HepG2 (cell line): ENCODE results near the gene FIBCD1. TPM values are rescaled to one million over a fixed set of nuclear protein-coding genes. Genes with fewer than 3 reads are reported as not detected.

Experiments
- ATAC-seq: fragments of 200-7000 bp; cut with Tn5 transposase; 3 replicates; pipeline ENCODE4 v1.9.1; 2020; ENCODE audit warnings: mild to moderate bottlenecking, moderate library complexity
- BruUV-seq: library from RNA; stranded (reverse); fragments of 400-500 nt; replicated peaks from 2 replicates; lab custom pipeline; 2021; lab: Mats Ljungman, UMichigan
- CTCF ChIA-PET: fragments of 300-600 bp; formaldehyde crosslinking; extraction: SDS; loops from one replicate; lab custom pipeline; 2021; ENCODE audit warnings: low total read pairs, inconsistent platforms, low intra/inter-chr PET ratio; lab: Yijun Ruan, JAX
- POLR2A ChIA-PET: fragments of 350-600 bp; sonication (Branson Sonifier 250); formaldehyde crosslinking; loops from one replicate; lab custom pipeline; 2020; ENCODE audit warnings: antibody characterized with exemption, inconsistent platforms; lab: Yijun Ruan, JAX
- DNase-seq: peaks from one replicate; pipeline ENCODE4 v3.0.0-alpha.2; 2015; ENCODE audit warnings: low spot score
- FAIRE-seq: peaks from 3 replicates; lab custom pipeline; 2011; peaks lifted over from hg19 to GRCh38; lab: Jason Lieb, UNC
- H2AFZ ChIP-seq: one replicate; pipeline ENCODE4 v1.6.1; 2011; ENCODE audit warnings: low read length, inconsistent platforms
- H3K27ac ChIP-seq: fragments of 300-600 bp; 3 replicates; pipeline ENCODE4 v1.8.0; 2011; ENCODE audit warnings: mixed run types, mild to moderate bottlenecking, mixed read lengths, low read length, inconsistent platforms; ENCODE audit not compliant: insufficient read depth; ENCODE audit errors: extremely low read length
- H3K27me3 ChIP-seq, 2 experiments: fragments of 200-600 bp in 1 of 2; 2 replicates in 1 of 2; 3 replicates in 1 of 2; pipeline versions ENCODE4 v1.6.0 to v1.8.0; 2011; ENCODE audit warnings: low read length in 2 of 2, mild to moderate bottlenecking in 2 of 2, moderate library complexity in 2 of 2, inconsistent platforms in 1 of 2; ENCODE audit not compliant: insufficient read depth in 2 of 2, control insufficient read depth in 1 of 2
- H3K36me3 ChIP-seq, 2 experiments: fragments of 200-600 bp in 1 of 2; replicated peaks in 1 of 2; 2 replicates in 1 of 2; 3 replicates in 1 of 2; pipeline versions ENCODE4 v1.5.1 to v1.8.0; 2011; ENCODE audit warnings: low read length in 2 of 2, inconsistent platforms in 1 of 2; ENCODE audit not compliant: insufficient read depth in 2 of 2, control insufficient read depth in 1 of 2
- H3K4me1 ChIP-seq: 2 replicates; pipeline ENCODE4 v1.5.1; 2012; ENCODE audit warnings: low read length, inconsistent platforms; ENCODE audit not compliant: insufficient read depth
- H3K4me2 ChIP-seq: 2 replicates; pipeline ENCODE4 v1.6.0; 2011; ENCODE audit warnings: low read depth, low read length, inconsistent platforms
- H3K4me3 ChIP-seq, 3 experiments: fragments of 200-600 bp in 1 of 3; sonication (generic), shearing (Covaris generic) in 1 of 3; replicated peaks in 1 of 3; 2 replicates each; pipeline ENCODE4 v1.5.1; 2011 to 2016; ENCODE audit warnings: low read length in 3 of 3, inconsistent platforms in 2 of 3, low read depth in 2 of 3, mild to moderate bottlenecking in 2 of 3, control low read depth in 1 of 3, mixed read lengths in 1 of 3; ENCODE audit not compliant: insufficient read depth in 1 of 3
- H3K79me2 ChIP-seq: one replicate; pipeline ENCODE4 v1.6.1; 2011; ENCODE audit warnings: low read length, inconsistent platforms; ENCODE audit not compliant: insufficient read depth
- H3K9ac ChIP-seq: 2 replicates; pipeline ENCODE4 v1.6.0; 2011; ENCODE audit warnings: mild to moderate bottlenecking, low read depth, low read length, inconsistent platforms; ENCODE audit not compliant: insufficient read depth
- H3K9me3 ChIP-seq: 2 replicates; pipeline ENCODE4 v1.5.1; 2012; ENCODE audit warnings: mild to moderate bottlenecking, low read length
- H4K20me1 ChIP-seq: 2 replicates; pipeline ENCODE4 v1.6.0; 2011; ENCODE audit warnings: inconsistent platforms, mild to moderate bottlenecking, low read length, moderate library complexity; ENCODE audit not compliant: insufficient read depth
- THRA ChIP-seq: sonication (generic); formaldehyde crosslinking; IDR thresholded peaks from 2 replicates; pipeline ENCODE4 v1.4.0; 2020; ENCODE audit warnings: missing genetic modification reagents, borderline replicate concordance
- ZNF430 ChIP-seq: sonication (generic); formaldehyde crosslinking; IDR thresholded peaks from 2 replicates; pipeline ENCODE4 v1.9.0; 2021; ENCODE audit warnings: mild to moderate bottlenecking, missing genetic modification reagents
- ZSCAN20 ChIP-seq: sonication (generic); formaldehyde crosslinking; IDR thresholded peaks from 2 replicates; pipeline ENCODE4 v1.4.0; 2020; ENCODE audit warnings: missing genetic modification reagents, mild to moderate bottlenecking, borderline replicate concordance
- WGBS: methylation state at CpG from one replicate; pipeline ENCODE4 v1.1.6; 2017; ENCODE audit warnings: low lambda C conversion rate; 5-methylcytosine and 5-hydroxymethylcytosine counted together
- in situ Hi-C: cut with HindIII; loops from 2 replicates; pipeline ENCODE4 v1.10.0; 2017; ENCODE audit warnings: low pct_unique_long_range_greater_than_20kb; ENCODE audit not compliant: extremely low pct_ligation_motif_present
- intact Hi-C: fragments of 100-400 bp; cut with micrococcal nuclease; formaldehyde crosslinking; loops from one replicate; pipeline ENCODE4 v1.10.0; 2022; ENCODE audit not compliant: unreplicated experiment
- polyA plus RNA-seq, 8 experiments: library from polyadenylated mRNA; depleted of rRNA in 3 of 8; stranded (reverse) in 7 of 8; unstranded in 1 of 8; fragments of >200 nt; fragmentation: Illumina TruSeq in 4 of 8; extraction: Trizol in 4 of 8; gene quantifications; 2 replicates each; pipeline versions ENCODE4 v1.2.1 to v1.2.3, GENCODE V29; 2011 to 2016; ENCODE audit warnings: low read depth in 4 of 8, missing spikeins in 1 of 8, mixed read lengths in 1 of 8; ENCODE audit not compliant: insufficient read depth in 1 of 8
- total RNA-seq, 5 experiments: library from RNA; depleted of rRNA; stranded (reverse); fragments of >200 nt; fragmentation: Illumina TruSeq; extraction: Trizol; gene quantifications; 2 replicates each; pipeline ENCODE4 v1.2.3, GENCODE V29; 2016; ENCODE audit warnings: low read depth in 1 of 5
- TF ChIP-seq, protein P1 (sequence below): IDR thresholded peaks from 2 replicates; pipeline ENCODE4 v1.6.1; 2016
- TF ChIP-seq, protein P2 (sequence below): sonication (generic); formaldehyde crosslinking; IDR thresholded peaks from 2 replicates; pipeline ENCODE4 v1.4.0; 2020; ENCODE audit warnings: missing genetic modification reagents, borderline replicate concordance

FIBCD1 gene
- total and polyA plus RNA-seq, 2 of the 13 experiments (the other 11 are each of a cell fraction or from before 2014, with no cell fraction given), result 0.55 to 0.89 TPM

GRCh38 chr9:130878295-130878694, 60.8 kb downstream of the FIBCD1 start:
- Histone ChIP-seq H4K20me1 (peaks cover 4% of the 10 kb centered on the region; the same call in 1 of the 2 replicates), H3K4me2 (no peak overlapping the region), H3K79me2 (no peaks in the 10 kb centered on the region), H3K27me3 (no peaks in the 10 kb centered on the region), H3K27ac (no peak overlapping the region), H3K36me3 (peaks cover 26 to 82% of the 10 kb centered on the region in 2 experiments), H3K4me1 (peaks cover 4% of the 10 kb centered on the region), H2AFZ (no peak overlapping the region), H3K9me3 (no peaks in the 10 kb centered on the region), H3K9ac (no peak overlapping the region), H3K4me3 (no peak overlapping the region)
- BruUV-seq, result no TSS peak
- no peak for ATAC-seq
- no peak for DNase-seq
- intact Hi-C loops, result loop anchor here (5.0 kb wide), 1 partner anchor 274 kb away; no protein-coding TSS in a partner anchor
- in situ Hi-C loops, result no loop called here
- POLR2A ChIA-PET, result no interaction called here
- no peak for TF ChIP-seq THRA
- TF ChIP-seq ZSCAN20 (CRISPR knock-in tag), result no peak
- TF ChIP-seq, protein P1, sequence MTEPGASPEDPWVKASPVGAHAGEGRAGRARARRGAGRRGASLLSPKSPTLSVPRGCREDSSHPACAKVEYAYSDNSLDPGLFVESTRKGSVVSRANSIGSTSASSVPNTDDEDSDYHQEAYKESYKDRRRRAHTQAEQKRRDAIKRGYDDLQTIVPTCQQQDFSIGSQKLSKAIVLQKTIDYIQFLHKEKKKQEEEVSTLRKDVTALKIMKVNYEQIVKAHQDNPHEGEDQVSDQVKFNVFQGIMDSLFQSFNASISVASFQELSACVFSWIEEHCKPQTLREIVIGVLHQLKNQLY (CRISPR knock-in tag), result no peak
- TF ChIP-seq, protein P2, sequence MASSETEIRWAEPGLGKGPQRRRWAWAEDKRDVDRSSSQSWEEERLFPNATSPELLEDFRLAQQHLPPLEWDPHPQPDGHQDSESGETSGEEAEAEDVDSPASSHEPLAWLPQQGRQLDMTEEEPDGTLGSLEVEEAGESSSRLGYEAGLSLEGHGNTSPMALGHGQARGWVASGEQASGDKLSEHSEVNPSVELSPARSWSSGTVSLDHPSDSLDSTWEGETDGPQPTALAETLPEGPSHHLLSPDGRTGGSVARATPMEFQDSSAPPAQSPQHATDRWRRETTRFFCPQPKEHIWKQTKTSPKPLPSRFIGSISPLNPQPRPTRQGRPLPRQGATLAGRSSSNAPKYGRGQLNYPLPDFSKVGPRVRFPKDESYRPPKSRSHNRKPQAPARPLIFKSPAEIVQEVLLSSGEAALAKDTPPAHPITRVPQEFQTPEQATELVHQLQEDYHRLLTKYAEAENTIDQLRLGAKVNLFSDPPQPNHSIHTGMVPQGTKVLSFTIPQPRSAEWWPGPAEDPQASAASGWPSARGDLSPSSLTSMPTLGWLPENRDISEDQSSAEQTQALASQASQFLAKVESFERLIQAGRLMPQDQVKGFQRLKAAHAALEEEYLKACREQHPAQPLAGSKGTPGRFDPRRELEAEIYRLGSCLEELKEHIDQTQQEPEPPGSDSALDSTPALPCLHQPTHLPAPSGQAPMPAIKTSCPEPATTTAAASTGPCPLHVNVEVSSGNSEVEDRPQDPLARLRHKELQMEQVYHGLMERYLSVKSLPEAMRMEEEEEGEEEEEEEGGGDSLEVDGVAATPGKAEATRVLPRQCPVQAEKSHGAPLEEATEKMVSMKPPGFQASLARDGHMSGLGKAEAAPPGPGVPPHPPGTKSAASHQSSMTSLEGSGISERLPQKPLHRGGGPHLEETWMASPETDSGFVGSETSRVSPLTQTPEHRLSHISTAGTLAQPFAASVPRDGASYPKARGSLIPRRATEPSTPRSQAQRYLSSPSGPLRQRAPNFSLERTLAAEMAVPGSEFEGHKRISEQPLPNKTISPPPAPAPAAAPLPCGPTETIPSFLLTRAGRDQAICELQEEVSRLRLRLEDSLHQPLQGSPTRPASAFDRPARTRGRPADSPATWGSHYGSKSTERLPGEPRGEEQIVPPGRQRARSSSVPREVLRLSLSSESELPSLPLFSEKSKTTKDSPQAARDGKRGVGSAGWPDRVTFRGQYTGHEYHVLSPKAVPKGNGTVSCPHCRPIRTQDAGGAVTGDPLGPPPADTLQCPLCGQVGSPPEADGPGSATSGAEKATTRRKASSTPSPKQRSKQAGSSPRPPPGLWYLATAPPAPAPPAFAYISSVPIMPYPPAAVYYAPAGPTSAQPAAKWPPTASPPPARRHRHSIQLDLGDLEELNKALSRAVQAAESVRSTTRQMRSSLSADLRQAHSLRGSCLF, result no peak
- no peak for TF ChIP-seq ZNF430 (CRISPR knock-in tag)
- 96% methylated on average over 6 of the region's 6 CpGs for WGBS
- CTCF ChIA-PET, result no interaction called here
- FAIRE-seq, result no peak
